ENCODE results near the gene KCNK4.
A peak's percentile ranks its signal among the peaks of the same experiment; 100 is the strongest.

The KCNK4 gene

DNA sequence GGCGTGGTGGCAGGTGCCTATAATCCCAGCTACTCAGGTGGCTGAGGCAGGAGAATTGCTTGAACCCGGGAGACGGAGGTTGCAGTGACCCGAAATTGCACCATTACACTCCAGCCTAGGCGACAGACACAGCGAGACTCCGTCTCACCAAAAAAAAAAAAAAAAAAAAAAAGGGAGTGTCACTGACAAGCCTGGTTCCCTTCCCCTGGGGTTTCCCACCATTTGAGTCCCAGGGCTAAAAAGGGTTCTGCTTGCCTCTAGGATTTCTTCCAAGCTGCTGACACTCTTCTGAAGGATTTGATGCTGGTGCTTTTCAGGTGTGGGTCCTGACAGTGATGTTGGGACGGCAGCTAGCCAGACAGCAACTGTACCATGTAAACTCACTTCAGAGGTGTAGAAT is 47.6 kb downstream of the KCNK4 start:
- Histone ChIP-seq H3K4me2 (ENCODE audit: low read length) (peak overlapping the region; percentile 86), H3K4me1 (ENCODE audit: control insufficient read depth, low read length) (peaks cover 66% of the 10 kb centered on the region), H3K79me2 (ENCODE audit: control insufficient read depth, low read length) (peaks cover 16% of the 10 kb centered on the region), H3F3A (ENCODE audit: control insufficient read depth, insufficient read depth) (peaks cover 9% of the 10 kb centered on the region), H3K9me3 (ENCODE audit: control insufficient read depth, insufficient read depth, low read length) (no peaks in the 10 kb centered on the region), H4K20me1 (ENCODE audit: control insufficient read depth, insufficient read depth, low read depth, low read length) (peaks cover 11% of the 10 kb centered on the region; the same call in 1 of the 2 replicates), H3K36me3 (ENCODE audit: control insufficient read depth, low read length) (peaks cover 40% of the 10 kb centered on the region), H3K9me2 (replicated peaks; ENCODE audit: control insufficient read depth, low read length) (no peaks in the 10 kb centered on the region), H3K27ac (ENCODE audit: low read depth, low read length) (peak overlapping the region; percentile 87), H3K27me3 (ENCODE audit: control insufficient read depth, low read length) (no peaks in the 10 kb centered on the region), H3K4me3 (ENCODE audit: low read length) (peak overlapping the region; percentile 81)
- TF ChIP-seq EZH2phosphoT487 (IDR thresholded peaks at IDR 0.05; ENCODE audit: borderline replicate concordance, low read length) = no peak
- TF ChIP-seq, protein P1, sequence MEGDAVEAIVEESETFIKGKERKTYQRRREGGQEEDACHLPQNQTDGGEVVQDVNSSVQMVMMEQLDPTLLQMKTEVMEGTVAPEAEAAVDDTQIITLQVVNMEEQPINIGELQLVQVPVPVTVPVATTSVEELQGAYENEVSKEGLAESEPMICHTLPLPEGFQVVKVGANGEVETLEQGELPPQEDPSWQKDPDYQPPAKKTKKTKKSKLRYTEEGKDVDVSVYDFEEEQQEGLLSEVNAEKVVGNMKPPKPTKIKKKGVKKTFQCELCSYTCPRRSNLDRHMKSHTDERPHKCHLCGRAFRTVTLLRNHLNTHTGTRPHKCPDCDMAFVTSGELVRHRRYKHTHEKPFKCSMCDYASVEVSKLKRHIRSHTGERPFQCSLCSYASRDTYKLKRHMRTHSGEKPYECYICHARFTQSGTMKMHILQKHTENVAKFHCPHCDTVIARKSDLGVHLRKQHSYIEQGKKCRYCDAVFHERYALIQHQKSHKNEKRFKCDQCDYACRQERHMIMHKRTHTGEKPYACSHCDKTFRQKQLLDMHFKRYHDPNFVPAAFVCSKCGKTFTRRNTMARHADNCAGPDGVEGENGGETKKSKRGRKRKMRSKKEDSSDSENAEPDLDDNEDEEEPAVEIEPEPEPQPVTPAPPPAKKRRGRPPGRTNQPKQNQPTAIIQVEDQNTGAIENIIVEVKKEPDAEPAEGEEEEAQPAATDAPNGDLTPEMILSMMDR (IDR thresholded peaks at IDR 0.05; ENCODE audit: low read depth, low read length, poor library complexity, severe bottlenecking) = no peak

DNA sequence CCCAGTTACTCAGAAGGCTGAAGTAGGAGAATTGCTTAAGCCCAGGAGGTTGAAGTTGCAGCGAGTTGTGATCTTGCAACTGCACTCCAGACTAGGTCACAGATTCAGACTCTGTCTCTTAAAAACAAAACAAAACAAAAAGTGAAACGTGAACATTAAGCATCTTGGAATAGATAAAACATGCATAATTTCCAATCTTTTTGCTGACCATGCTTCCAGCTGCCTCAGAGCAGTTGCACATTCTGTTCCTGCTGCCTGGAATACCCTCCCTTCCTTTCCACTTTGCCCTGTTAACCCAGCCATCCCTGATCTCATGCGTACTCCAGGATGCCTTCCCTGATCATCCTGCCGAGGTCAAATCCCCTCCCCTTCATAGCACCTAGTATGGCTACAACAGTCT is 48.2 kb downstream of the KCNK4 start:
- H3K4me2 ChIP-seq (ENCODE audit: low read length) = peak overlapping the region; percentile 86
- H3K36me3 ChIP-seq (ENCODE audit: control insufficient read depth, low read length) = peaks cover 45% of the 10 kb centered on the region
- H3K4me3 ChIP-seq (ENCODE audit: low read length) = peak overlapping the region; percentile 81
- no peaks in the 10 kb centered on the region for H3K9me2 ChIP-seq (replicated peaks; ENCODE audit: control insufficient read depth, low read length)
- H4K20me1 ChIP-seq (ENCODE audit: control insufficient read depth, insufficient read depth, low read depth, low read length) = peaks cover 11% of the 10 kb centered on the region; the same call in 1 of the 2 replicates
- H3K9me3 ChIP-seq (ENCODE audit: control insufficient read depth, insufficient read depth, low read length) = no peaks in the 10 kb centered on the region
- H3K27ac ChIP-seq (ENCODE audit: low read depth, low read length) = peak overlapping the region; percentile 87
- no peaks in the 10 kb centered on the region for H3K27me3 ChIP-seq (ENCODE audit: control insufficient read depth, low read length)
- peaks cover 16% of the 10 kb centered on the region for H3K79me2 ChIP-seq (ENCODE audit: control insufficient read depth, low read length)
- H3K4me1 ChIP-seq (ENCODE audit: control insufficient read depth, low read length) = peaks cover 66% of the 10 kb centered on the region
- TF ChIP-seq, protein P1 (IDR thresholded peaks at IDR 0.05; ENCODE audit: low read depth, low read length, poor library complexity, severe bottlenecking) = no peak
- no peak for TF ChIP-seq EZH2phosphoT487 (IDR thresholded peaks at IDR 0.05; ENCODE audit: borderline replicate concordance, low read length)
- H3F3A ChIP-seq (ENCODE audit: control insufficient read depth, insufficient read depth) = peaks cover 9% of the 10 kb centered on the region

DNA sequence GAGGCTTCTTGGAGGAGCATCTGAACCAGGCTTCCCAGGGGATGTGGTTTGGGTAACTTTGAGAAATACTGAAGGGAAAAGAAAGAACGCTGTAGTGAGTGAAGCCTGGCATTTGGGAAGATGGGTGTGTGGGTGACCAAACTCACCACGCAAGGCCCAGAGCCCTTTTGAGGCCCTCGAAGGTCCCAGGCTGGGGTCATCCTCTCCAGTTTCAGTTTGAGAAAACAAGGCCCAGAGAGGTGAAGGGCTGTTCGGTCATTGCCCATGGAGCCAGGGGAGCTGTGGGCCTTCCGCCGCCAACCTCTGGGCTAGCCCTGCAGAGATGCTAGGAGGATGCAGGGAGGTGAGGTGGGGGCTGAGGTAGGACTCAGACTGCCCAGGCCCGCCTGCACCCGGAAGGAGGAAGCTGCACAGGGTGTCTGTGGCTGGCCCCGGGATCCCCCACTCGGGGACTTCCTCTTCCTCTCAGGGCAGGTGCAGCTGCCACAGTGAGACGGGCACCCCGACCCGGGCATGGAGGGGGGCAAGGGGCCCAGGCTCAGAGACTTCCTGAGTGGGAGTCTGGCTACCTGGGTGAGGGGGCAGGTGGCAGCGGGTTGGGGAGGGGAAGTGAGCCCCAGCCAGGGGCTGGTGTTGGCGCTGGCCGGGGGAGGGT is 48.8 kb downstream of the KCNK4 start, which contains the start of gene CCDC88B:
Gene CCDC88B, plus strand, starts transcription at position 451 of the 655 bp plus-strand sequence. Its CDS starts 63 bp downstream, at position 514.
- no peak for TF ChIP-seq EZH2phosphoT487 (IDR thresholded peaks at IDR 0.05; ENCODE audit: borderline replicate concordance, low read length)
- TF ChIP-seq, protein P1 (IDR thresholded peaks at IDR 0.05; ENCODE audit: low read depth, low read length, poor library complexity, severe bottlenecking) = no peak
- H3K4me3 ChIP-seq (ENCODE audit: low read length) = peak within 1 kb of the TSS; percentile 81
- H3K27me3 ChIP-seq (ENCODE audit: control insufficient read depth, low read length) = no peaks in the 10 kb centered on the region
- peaks cover 62% of the 10 kb centered on the region for H3K4me1 ChIP-seq (ENCODE audit: control insufficient read depth, low read length)
- H4K20me1 ChIP-seq (ENCODE audit: control insufficient read depth, insufficient read depth, low read depth, low read length) = peaks cover 8% of the 10 kb centered on the region; the same call in 1 of the 2 replicates
- H3F3A ChIP-seq (ENCODE audit: control insufficient read depth, insufficient read depth) = peaks cover 7% of the 10 kb centered on the region
- H3K27ac ChIP-seq (ENCODE audit: low read depth, low read length) = peak within 1 kb of the TSS; percentile 87
- H3K4me2 ChIP-seq (ENCODE audit: low read length) = peak within 1 kb of the TSS; percentile 86
- H3K9me2 ChIP-seq (replicated peaks; ENCODE audit: control insufficient read depth, low read length) = no peaks in the 10 kb centered on the region
- H3K9me3 ChIP-seq (ENCODE audit: control insufficient read depth, insufficient read depth, low read length) = no peaks in the 10 kb centered on the region
- peaks cover 16% of the 10 kb centered on the region for H3K79me2 ChIP-seq (ENCODE audit: control insufficient read depth, low read length)
- peaks cover 42% of the 10 kb centered on the region for H3K36me3 ChIP-seq (ENCODE audit: control insufficient read depth, low read length)
